Measurements from ENCODE around the gene SLC11A1.

Gene SLC11A1

DNA sequence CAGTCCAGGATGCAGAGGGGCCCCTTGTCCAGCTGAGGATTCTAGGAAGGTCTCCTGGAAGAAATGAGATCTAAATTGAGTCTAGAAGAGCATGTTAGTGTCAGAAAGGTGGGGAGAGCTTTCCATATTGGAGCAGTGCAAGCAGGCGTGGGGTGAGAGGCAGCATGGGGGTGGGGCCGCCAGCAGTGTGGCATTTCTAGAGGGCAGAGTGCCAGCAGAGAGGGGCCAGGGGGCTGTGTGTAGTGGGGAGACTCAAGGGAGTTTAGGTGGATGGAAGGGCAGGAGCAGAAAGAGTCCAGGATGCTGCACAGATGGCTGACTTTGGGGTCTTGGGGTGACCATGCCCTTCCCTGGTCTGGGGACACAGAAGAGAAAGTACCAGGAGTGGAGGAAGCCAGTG is 39.0 kb downstream of the SLC11A1 start:
- H3K4me3 ChIP-seq (replicated peaks; ENCODE audit: insufficient read depth, low read length): no peak overlapping the region
- no peaks in the 10 kb centered on the region for H3K27me3 ChIP-seq (ENCODE audit: insufficient read depth, poor library complexity, severe bottlenecking)
- no peak for DNase-seq (ENCODE audit: low read depth in 1 of 2, low spot score in 1 of 2)
- H3K27ac ChIP-seq (replicated peaks): no peak overlapping the region
- TF ChIP-seq SPI1 (IDR thresholded peaks at IDR 0.05; ENCODE audit: borderline replicate concordance, low read depth) (no peak), GABPA (IDR thresholded peaks at IDR 0.05; ENCODE audit: low read depth) (no peak), POLR2AphosphoS5 (IDR thresholded peaks at IDR 0.05; ENCODE audit: low read depth) (no peak)
- TF ChIP-seq, protein P1, sequence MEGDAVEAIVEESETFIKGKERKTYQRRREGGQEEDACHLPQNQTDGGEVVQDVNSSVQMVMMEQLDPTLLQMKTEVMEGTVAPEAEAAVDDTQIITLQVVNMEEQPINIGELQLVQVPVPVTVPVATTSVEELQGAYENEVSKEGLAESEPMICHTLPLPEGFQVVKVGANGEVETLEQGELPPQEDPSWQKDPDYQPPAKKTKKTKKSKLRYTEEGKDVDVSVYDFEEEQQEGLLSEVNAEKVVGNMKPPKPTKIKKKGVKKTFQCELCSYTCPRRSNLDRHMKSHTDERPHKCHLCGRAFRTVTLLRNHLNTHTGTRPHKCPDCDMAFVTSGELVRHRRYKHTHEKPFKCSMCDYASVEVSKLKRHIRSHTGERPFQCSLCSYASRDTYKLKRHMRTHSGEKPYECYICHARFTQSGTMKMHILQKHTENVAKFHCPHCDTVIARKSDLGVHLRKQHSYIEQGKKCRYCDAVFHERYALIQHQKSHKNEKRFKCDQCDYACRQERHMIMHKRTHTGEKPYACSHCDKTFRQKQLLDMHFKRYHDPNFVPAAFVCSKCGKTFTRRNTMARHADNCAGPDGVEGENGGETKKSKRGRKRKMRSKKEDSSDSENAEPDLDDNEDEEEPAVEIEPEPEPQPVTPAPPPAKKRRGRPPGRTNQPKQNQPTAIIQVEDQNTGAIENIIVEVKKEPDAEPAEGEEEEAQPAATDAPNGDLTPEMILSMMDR (IDR thresholded peaks at IDR 0.05; ENCODE audit: insufficient read depth, low read length): no peak
- TF ChIP-seq, protein P2, sequence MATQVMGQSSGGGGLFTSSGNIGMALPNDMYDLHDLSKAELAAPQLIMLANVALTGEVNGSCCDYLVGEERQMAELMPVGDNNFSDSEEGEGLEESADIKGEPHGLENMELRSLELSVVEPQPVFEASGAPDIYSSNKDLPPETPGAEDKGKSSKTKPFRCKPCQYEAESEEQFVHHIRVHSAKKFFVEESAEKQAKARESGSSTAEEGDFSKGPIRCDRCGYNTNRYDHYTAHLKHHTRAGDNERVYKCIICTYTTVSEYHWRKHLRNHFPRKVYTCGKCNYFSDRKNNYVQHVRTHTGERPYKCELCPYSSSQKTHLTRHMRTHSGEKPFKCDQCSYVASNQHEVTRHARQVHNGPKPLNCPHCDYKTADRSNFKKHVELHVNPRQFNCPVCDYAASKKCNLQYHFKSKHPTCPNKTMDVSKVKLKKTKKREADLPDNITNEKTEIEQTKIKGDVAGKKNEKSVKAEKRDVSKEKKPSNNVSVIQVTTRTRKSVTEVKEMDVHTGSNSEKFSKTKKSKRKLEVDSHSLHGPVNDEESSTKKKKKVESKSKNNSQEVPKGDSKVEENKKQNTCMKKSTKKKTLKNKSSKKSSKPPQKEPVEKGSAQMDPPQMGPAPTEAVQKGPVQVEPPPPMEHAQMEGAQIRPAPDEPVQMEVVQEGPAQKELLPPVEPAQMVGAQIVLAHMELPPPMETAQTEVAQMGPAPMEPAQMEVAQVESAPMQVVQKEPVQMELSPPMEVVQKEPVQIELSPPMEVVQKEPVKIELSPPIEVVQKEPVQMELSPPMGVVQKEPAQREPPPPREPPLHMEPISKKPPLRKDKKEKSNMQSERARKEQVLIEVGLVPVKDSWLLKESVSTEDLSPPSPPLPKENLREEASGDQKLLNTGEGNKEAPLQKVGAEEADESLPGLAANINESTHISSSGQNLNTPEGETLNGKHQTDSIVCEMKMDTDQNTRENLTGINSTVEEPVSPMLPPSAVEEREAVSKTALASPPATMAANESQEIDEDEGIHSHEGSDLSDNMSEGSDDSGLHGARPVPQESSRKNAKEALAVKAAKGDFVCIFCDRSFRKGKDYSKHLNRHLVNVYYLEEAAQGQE (IDR thresholded peaks at IDR 0.05; ENCODE audit: insufficient replicate concordance, low read depth): no peak

DNA sequence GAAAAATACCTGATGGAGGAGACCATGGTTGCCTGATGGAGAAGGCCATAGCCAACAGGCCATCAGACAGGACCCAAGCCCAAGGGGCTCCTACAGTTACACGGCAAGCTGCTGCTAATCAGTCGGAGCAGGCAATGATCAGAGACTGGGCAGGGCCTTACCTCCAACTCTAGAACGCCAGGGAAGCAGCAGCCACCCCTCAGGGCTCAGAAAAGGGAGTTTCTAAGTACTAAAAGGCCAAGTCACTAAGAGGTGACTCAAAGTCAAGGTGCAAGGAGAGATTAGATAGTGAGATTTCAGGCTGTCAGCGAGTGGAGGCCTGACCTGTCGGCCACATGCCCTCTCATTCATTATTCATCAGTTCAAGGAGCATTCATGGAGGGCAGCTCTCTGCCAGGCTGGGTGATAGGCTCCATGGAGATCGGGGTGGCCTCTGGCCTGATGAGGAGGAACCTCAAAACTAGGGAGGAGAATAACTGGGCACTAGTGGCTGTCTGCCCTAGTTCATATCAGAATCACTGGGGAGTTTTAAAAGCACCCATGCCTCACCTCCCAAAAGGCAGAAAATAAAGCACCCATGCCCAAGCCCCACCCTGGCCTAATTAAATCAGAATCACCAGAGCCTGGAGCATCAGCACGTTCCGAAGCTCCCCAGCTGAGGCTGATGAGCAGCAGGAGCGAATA is 40.5 kb downstream of the SLC11A1 start:
- Histone ChIP-seq H3K4me3 (replicated peaks; ENCODE audit: insufficient read depth, low read length) (no peak overlapping the region), H3K27ac (replicated peaks) (no peak overlapping the region), H3K27me3 (ENCODE audit: insufficient read depth, poor library complexity, severe bottlenecking) (no peaks in the 10 kb centered on the region)
- no peak for DNase-seq (ENCODE audit: low read depth in 1 of 2, low spot score in 1 of 2)
- TF ChIP-seq GABPA (IDR thresholded peaks at IDR 0.05; ENCODE audit: low read depth): no peak

DNA sequence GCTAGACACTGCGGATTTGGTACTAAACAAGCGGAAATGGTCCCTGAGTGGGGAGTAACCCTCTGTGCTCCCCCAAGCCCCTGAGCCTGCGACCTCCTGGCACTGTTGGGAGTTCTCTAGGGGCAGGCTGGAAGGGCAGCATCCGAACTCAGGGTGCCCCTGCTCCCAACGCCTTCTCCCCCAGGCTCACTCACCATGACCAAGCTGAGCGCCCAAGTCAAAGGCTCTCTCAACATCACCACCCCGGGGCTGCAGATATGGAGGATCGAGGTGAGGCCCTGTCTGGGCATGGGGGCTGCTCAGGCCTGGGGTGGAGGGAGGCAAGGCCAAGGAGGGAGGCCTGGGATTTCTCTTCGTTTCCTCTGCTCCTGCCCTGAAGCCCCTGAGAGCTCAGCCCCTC is 41.5 kb downstream of the SLC11A1 start:
- no peaks in the 10 kb centered on the region for H3K27me3 ChIP-seq (ENCODE audit: insufficient read depth, poor library complexity, severe bottlenecking)
- no peak overlapping the region for H3K27ac ChIP-seq (replicated peaks)
- no peak overlapping the region for H3K4me3 ChIP-seq (replicated peaks; ENCODE audit: insufficient read depth, low read length)
- TF ChIP-seq, protein P2 (IDR thresholded peaks at IDR 0.05; ENCODE audit: insufficient replicate concordance, low read depth): no peak
- TF ChIP-seq POLR2AphosphoS5 (IDR thresholded peaks at IDR 0.05; ENCODE audit: low read depth) (no peak), GABPA (IDR thresholded peaks at IDR 0.05; ENCODE audit: low read depth) (no peak)
- TF ChIP-seq, protein P1 (IDR thresholded peaks at IDR 0.05; ENCODE audit: insufficient read depth, low read length): no peak
- DNase-seq (ENCODE audit: low read depth in 1 of 2, low spot score in 1 of 2): no peak

DNA sequence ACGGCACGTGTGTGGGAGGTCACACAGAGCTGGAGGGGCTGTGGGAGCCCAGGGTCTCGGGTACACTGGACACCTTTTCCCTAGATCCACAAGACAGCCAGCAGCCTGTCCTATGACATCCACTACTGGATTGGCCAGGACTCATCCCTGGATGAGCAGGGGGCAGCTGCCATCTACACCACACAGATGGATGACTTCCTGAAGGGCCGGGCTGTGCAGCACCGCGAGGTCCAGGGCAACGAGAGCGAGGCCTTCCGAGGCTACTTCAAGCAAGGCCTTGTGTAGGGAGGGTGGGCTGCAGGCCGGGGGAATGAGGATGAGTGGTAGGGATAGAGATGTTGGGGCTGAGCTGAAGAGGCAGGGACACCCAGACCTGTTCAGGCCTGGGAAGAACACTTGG is 43.5 kb downstream of the SLC11A1 start:
- DNase-seq (ENCODE audit: low read depth in 1 of 2, low spot score in 1 of 2): no peak
- Histone ChIP-seq H3K27ac (replicated peaks) (no peak overlapping the region), H3K27me3 (ENCODE audit: insufficient read depth, poor library complexity, severe bottlenecking) (no peaks in the 10 kb centered on the region), H3K4me3 (replicated peaks; ENCODE audit: insufficient read depth, low read length) (no peak overlapping the region)
- TF ChIP-seq SPI1 (IDR thresholded peaks at IDR 0.05; ENCODE audit: borderline replicate concordance, low read depth) (no peak), GABPA (IDR thresholded peaks at IDR 0.05; ENCODE audit: low read depth) (no peak)
- TF ChIP-seq, protein P1 (IDR thresholded peaks at IDR 0.05; ENCODE audit: insufficient read depth, low read length): no peak
